GM19324 (cell line): ENCODE data around the gene CRTC1.

Source experiments
- ATAC-seq: cut with Tn5 transposase; IDR thresholded peaks from one replicate; pipeline ENCODE4 v1.9.1; 2021; ENCODE audit warnings: mild to moderate bottlenecking, moderate library complexity; ENCODE audit not compliant: unreplicated experiment, low FRiP score

CRTC1 gene

GRCh38 chr19:18763674-18764590, 80.5 kb downstream of the CRTC1 start:
- ATAC-seq, result no peak

GRCh38 chr19:18764591-18765051, 81.1 kb downstream of the CRTC1 start:
- no peak for ATAC-seq

GRCh38 chr19:18765224-18765623, 81.7 kb downstream of the CRTC1 start:
- ATAC-seq, result no peak

- ATAC-seq, result no peak
These were observed 84.7 kb downstream of the CRTC1 start for GRCh38 chr19:18768046-18768771.

GRCh38 chr19:18768997-18769891, 85.8 kb downstream of the CRTC1 start:
- no peak for ATAC-seq

- ATAC-seq, result no peak
These were observed 86.6 kb downstream of the CRTC1 start for GRCh38 chr19:18769989-18770528.

- no peak for ATAC-seq
These were observed 87.3 kb downstream of the CRTC1 start for GRCh38 chr19:18770663-18771327.

- no peak for ATAC-seq
These were observed 88.1 kb downstream of the CRTC1 start for GRCh38 chr19:18771328-18772242.

GRCh38 chr19:18772620-18773587, 89.4 kb downstream of the CRTC1 start:
- no peak for ATAC-seq

GRCh38 chr19:18773682-18774081, 90.2 kb downstream of the CRTC1 start:
- no peak for ATAC-seq

GRCh38 chr19:18774107-18774506, 90.6 kb downstream of the CRTC1 start:
- no peak for ATAC-seq

GRCh38 chr19:18774782-18775444, 91.4 kb downstream of the CRTC1 start:
- ATAC-seq, result no peak

- ATAC-seq, result no peak
These were observed 92.3 kb downstream of the CRTC1 start for GRCh38 chr19:18775586-18776287.

- ATAC-seq, result no peak
These were observed 92.8 kb downstream of the CRTC1 start for GRCh38 chr19:18776288-18776594.

- ATAC-seq, result no peak
These were observed 93.3 kb downstream of the CRTC1 start for GRCh38 chr19:18776736-18777135.

- no peak for ATAC-seq
These were observed 94.0 kb downstream of the CRTC1 start for GRCh38 chr19:18777301-18778075.
